ENCODE measurements around the gene NPAS4. TPM values are rescaled to one million over a fixed set of nuclear protein-coding genes. Genes with fewer than 3 reads are reported as not detected.

The NPAS4 gene
- total and polyA plus RNA-seq, 9 of the 15 experiments (the other 6 are each of a cell fraction or from before 2014, with no cell fraction given), result not detected

- peak overlapping the region; percentile 46; the same call in 1 of the 2 replicates for H2AFZ ChIP-seq (ENCODE audit: low read depth, low read length)
- no peak overlapping the region for H3K4me3 ChIP-seq
- in situ Hi-C loops (cut with MboI), result no loop called here
- FAIRE-seq, result no peak
- no peak for ATAC-seq
- H3K27ac ChIP-seq (ENCODE audit: extremely low read depth, low read depth, low read length), result peak overlapping the region; percentile 12; the same call in 1 of the 3 replicates
- peaks cover 4% of the 10 kb centered on the region for H3K9me1 ChIP-seq (ENCODE audit: control insufficient read depth, insufficient read depth, low read length)
- intact Hi-C loops (cut with micrococcal nuclease), result no loop called here
- H4K20me1 ChIP-seq (replicated peaks; ENCODE audit: control insufficient read depth, insufficient read depth, low read length), result peaks cover 7% of the 10 kb centered on the region; the same call in 1 of the 2 replicates
- peak overlapping the region; percentile 62 to 67; a peak in 2 of 4 replicates for H3K9ac ChIP-seq (ENCODE audit: insufficient read depth in 1 of 2, low read depth in 2 of 2, low read length in 2 of 2)
- WGBS (ENCODE audit: insufficient coverage, low coverage, missing lambda C conversion rate), result 67% methylated on average over 5 of the region's 5 CpGs
- peaks cover 38% of the 10 kb centered on the region for H3K79me2 ChIP-seq (ENCODE audit: control insufficient read depth, insufficient read depth, low read length)
- no peaks in the 10 kb centered on the region for H3K9me3 ChIP-seq (replicated peaks; ENCODE audit: control insufficient read depth, insufficient read depth, low read depth, low read length)
- ChIA-PET CTCF (ENCODE audit: low intra/inter-chr PET ratio) (no interaction called here), POLR2A (interaction anchor here (1.1 kb wide), 1 partner anchor 22 kb away, joined by 4 read pairs; no protein-coding TSS in a partner anchor)
- no peak for DNase-seq (ENCODE audit: extremely low read depth in 1 of 4, low spot score in 3 of 4)
- H3K27me3 ChIP-seq (ENCODE audit: control insufficient read depth in 2 of 2, insufficient read depth in 2 of 2, low read length in 2 of 2), result no peaks in the 10 kb centered on the region
- H3K36me3 ChIP-seq (ENCODE audit: control insufficient read depth, insufficient read depth, low read length), result peaks cover 25% of the 10 kb centered on the region; the same call in 2 of the 3 replicates
- peak overlapping the region; percentile 32 for H3K4me2 ChIP-seq (ENCODE audit: insufficient read depth, low read length)
- TF ChIP-seq ELF1 (tag; IDR thresholded peaks at IDR 0.05) (no peak), E2F4 (CRISPR knock-in tag; IDR thresholded peaks at IDR 0.05; ENCODE audit: low read depth) (no peak), FOXJ2 (tag; IDR thresholded peaks at IDR 0.05) (no peak), ZBTB33 (CRISPR knock-in tag; IDR thresholded peaks at IDR 0.05) (no peak), PHB (CRISPR knock-in tag; IDR thresholded peaks at IDR 0.05) (no peak), SP2 (IDR thresholded peaks at IDR 0.05; ENCODE audit: extremely low read depth, low read depth, low read length, poor library complexity, severe bottlenecking) (no peak), HDAC2 (IDR thresholded peaks at IDR 0.05) (no peak), ZBTB12 (CRISPR knock-in tag; IDR thresholded peaks at IDR 0.05) (no peak), PREB (CRISPR knock-in tag; IDR thresholded peaks at IDR 0.05) (no peak)
- H3K4me1 ChIP-seq (replicated peaks in 1 of 2; ENCODE audit: control insufficient read depth in 2 of 2, insufficient read depth in 2 of 2, low read length in 2 of 2), result peaks cover 21 to 38% of the 10 kb centered on the region in 2 experiments; a peak in 4 of 5 replicates
- BruUV-seq (replicated peaks), result no TSS peak
These were observed 47.6 kb upstream of the NPAS4 start for GRCh38 chr11:66373265-66373664.
